HG03196 (cell line): ENCODE measurements around the gene DNMT1.

Source experiments
- ATAC-seq: cut with Tn5 transposase; IDR thresholded peaks from one replicate; pipeline ENCODE4 v1.9.1; 2021; ENCODE audit not compliant: unreplicated experiment

DNMT1 gene

DNA sequence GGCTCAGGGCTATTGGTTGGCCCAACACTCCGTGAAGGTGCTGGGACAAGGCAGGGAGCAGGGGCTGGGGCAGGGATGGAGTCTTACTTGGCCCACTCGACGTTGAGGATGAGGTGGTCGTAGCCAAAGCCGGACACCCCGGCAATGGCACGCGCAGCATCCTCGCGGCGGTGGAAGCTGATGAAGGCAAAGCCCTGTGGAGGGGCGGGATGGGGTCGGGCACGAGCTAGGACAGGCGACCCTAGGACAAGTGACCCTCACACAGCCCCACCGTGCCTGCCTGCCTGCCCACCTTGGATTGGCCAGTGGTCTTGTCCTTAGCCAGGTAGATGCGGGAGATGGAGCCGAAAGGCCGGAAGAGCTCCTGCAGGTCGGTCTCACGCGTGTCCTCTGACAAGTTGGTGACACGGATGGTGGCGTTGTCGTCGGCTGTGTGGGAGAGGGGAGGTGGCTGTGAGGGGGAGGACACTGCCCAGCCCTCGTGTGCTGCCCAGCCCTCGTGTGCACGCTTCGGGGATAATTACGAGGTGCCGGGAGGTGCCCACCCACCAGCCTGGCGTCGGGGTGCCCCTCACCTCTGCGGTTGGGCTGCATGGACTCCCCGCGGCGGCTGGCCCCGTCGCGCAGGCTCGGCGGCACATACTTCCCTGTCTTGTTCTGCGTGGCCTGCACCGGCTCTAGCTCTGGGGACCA lies 79.2 kb downstream of the DNMT1 start:
- no peak for ATAC-seq

DNA sequence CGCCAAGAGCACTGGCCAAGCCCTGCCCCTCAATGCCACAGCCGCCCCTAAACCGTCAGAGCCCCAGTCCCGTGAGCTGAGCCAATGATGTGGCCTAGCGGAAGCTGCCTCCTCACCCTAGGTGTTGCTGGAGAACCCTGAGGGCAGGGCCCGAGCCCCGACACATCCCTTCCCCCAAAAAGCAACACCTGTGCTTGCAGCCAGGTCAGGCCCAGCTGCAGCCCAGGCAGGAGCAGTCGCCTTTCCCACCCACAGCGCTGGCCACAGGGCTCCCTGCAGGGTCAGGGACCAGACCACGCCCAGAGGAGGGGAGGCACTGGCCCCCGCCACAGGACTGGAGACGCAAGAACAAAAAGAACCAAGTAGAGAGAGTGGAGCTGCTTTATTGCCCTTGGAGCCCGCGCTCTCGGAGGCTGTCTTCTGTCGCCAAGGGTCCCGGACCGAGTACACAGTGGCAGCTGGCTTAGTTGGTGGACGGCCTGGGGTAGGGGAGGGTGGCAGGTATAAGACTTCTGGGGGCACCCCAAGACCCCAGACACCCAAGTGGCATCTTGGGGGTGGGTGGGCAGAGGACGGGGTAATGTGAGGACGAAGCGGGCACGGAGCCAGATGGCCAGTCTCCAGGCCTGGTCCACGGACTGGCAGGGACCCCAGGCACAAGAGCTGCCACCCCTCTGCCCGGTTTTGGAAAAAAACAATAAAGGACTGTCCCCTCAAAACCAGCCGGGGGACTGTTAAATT lies 79.9 kb downstream of the DNMT1 start:
- no peak for ATAC-seq

DNA sequence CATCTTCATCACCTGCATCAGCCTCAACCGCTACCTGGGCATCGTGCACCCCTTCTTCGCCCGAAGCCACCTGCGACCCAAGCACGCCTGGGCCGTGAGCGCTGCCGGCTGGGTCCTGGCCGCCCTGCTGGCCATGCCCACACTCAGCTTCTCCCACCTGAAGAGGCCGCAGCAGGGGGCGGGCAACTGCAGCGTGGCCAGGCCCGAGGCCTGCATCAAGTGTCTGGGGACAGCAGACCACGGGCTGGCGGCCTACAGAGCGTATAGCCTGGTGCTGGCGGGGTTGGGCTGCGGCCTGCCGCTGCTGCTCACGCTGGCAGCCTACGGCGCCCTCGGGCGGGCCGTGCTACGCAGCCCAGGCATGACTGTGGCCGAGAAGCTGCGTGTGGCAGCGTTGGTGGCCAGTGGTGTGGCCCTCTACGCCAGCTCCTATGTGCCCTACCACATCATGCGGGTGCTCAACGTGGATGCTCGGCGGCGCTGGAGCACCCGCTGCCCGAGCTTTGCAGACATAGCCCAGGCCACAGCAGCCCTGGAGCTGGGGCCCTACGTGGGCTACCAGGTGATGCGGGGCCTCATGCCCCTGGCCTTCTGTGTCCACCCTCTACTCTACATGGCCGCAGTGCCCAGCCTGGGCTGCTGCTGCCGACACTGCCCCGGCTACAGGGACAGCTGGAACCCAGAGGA lies 80.6 kb downstream of the DNMT1 start:
- no peak for ATAC-seq

DNA sequence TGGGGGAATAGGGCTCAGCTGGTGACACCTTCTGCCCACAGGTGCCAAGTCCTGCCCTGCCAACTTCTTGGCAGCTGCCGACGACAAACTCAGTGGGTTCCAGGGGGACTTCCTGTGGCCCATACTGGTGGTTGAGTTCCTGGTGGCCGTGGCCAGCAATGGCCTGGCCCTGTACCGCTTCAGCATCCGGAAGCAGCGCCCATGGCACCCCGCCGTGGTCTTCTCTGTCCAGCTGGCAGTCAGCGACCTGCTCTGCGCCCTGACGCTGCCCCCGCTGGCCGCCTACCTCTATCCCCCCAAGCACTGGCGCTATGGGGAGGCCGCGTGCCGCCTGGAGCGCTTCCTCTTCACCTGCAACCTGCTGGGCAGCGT lies 81.2 kb downstream of the DNMT1 start:
- ATAC-seq: no peak

DNA sequence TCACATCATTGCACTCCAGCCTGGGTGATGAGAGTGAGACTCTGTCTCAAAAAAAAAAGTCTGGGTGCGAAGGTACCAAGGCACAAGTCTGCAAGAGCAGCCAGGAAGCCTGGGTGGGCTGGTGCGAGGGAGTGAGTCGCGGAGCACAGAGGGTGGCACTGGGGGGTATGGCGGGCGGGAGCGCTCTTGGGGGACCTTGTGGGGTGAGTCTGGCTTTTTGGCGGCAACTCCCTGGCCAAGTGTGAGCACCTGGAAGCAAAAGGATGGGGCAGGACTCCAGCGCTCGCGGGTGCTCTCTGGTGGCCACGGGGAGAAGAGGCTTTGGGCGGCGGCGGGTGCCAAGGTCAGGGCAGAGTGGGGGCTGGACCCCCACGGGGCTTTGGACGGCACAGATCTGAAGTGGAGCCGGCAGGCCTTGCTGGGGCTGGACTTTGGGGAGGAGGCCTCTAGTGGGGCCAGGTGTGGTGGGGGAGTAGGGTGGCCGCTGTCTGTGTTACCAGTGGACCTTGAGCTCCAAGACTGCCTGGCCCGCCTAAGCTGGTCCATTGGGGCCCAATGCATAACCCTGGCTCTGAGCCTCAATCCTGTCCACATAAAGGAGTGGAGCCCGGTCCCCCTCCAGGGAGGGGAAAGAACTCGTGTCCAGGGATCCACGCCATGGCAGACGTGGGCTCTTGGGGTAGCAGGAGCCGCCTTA lies 81.7 kb downstream of the DNMT1 start:
- no peak for ATAC-seq

DNA sequence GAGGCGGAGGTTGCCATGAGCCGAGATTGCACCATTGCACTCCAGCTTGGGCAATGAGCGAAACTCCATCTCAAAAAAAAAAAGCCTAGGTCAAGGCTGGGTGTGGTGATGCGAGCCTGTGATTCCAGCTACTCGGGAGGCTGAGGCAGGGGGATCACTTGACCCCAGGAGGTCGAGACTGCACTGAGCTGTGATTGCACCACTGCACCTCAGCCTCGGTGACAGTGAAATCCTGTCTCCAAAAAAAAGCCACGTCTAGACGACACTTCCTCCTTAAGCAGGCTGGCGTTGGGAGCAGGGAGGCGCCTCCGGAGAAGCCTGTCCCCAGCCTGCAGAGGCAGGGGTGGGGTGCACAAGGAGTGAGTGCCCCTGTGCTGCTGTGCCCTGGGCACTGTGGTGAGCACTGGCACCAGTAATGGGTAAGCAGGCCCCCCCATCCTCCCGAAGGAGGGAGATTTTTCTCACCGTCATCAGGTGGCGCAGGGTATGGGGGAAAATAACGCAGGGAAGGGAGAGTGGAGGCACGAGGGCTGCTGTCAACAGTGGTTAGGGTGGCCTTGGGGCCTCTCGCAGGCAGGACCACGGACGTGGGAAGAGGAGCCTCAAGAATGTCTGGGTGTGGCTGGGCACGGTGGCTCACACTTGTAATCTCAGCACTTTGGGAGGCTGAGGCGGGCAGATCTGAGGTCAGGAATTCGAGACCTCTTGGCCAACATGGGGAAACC lies 82.6 kb downstream of the DNMT1 start:
- no peak for ATAC-seq

DNA sequence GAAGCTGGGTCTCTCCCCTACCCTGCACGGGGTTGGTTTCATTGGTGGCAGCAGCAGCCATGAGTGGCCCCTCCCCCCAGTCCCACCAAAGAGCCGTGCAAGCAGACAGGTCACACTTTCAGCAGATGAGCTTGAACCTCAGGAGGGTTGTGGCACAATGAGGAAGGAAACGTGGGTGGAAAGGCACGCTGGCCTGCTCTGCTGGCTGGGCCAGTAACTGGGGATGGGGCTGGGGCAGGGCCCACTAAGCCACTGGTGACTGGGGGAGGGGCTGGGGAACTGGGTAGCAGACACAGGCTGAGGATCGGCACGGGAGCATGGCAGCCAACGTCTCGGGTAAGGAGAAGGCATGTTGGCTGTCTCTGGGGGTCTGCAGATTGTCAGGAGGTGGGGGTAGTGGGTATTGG lies 83.3 kb downstream of the DNMT1 start, which contains the start of gene P2RY11:
TSS of gene P2RY11 (plus strand) at position 289 of the 407 bp plus-strand sequence. CDS start at position 318, 29 bp downstream.
- ATAC-seq: no peak

DNA sequence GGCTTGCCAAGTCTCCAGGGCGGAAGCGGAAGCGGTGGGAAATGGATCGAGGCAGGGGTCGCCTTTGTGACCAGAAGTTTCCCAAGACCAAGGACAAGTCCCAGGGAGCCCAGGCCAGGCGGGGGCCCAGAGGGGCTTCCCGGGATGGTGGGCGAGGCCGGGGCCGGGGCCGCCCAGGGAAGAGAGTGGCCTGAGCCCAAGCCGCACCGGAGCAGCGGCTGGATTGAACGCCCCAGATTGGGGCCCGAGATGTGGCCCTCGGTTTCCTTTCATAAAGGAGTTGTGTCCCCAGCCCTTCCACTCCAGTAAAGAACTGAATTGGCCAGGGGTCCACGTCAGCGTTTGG lies 83.8 kb downstream of the DNMT1 start:
- ATAC-seq: no peak

DNA sequence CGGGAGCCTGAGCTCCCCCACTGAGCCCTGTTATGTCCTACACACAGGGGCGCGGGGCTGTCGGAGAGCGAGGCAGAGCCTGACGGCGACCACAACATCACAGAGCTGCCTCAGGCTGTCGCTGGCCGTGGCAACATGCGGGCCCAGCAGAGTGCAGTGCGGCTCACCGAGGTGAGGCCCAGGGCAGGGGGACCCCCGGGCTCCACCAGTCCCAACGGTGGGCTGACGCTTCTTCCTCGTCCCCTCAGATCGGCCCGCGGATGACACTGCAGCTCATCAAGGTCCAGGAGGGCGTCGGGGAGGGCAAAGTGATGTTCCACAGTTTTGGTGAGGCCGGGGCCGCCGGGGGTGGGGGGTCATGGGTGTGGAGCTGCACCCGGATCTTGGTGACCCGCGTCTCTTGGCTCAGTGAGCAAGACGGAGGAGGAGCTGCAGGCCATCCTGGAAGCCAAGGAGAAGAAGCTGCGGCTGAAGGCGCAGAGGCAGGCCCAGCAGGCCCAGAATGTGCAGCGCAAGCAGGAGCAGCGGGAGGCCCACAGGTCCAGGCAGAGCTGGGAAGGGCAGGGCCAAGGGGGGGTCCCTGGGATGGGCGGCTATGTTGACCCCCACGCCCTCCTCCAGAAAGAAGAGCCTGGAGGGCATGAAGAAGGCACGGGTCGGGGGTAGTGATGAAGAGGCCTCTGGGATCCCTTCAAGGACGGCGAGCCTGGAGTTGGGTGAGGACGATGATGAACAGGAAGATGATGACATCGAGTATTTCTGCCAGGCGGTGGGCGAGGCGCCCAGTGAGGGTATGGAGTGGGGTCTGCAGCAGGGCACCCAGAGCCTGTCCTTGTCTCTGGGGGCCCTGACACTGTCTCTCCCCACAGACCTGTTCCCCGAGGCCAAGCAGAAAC lies 84.4 kb downstream of the DNMT1 start:
- no peak for ATAC-seq

DNA sequence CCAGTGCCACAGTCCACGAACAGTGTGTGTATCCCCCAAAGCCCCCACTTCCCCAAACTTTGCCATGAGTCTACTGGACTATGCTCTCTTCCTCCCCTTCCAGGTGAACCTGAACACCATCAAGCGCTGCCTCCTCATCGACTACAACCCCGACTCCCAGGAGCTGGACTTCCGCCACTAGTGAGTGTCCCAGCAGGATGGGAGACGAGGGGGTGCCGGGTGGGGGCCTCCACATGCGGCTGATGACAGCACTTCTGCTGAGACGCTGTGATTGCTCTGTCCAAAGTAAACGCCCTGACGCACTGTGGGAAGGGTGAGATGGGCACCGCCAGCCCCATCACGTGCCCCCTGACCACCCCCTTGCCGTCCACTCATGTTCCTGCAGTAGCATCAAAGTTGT lies 85.2 kb downstream of the DNMT1 start:
- no peak for ATAC-seq

DNA sequence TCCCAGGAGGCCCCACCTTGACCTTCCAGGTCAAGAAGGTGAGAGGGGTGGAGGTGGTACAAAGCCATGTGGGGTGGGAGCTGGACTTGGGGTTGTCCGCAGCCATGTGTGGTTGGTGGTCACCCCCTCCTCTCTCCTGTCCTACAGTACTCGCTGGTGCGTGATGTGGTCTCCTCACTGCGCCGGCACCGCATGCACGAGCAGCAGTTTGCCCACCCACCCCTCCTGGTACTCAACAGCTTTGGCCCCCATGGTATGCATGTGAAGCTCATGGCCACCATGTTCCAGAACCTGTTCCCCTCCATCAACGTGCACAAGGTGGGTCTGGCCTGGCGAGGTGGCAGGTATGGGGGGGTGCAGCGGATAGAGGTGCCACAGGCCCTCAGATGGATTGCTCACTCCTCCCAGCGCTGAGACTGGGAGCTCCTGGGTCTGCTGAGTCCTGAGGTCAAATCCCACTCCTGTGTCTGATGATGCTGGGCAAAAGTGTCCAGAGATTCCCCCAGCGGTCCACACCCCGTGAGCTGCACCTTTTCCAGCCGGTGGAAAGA lies 86.9 kb downstream of the DNMT1 start:
- no peak for ATAC-seq

DNA sequence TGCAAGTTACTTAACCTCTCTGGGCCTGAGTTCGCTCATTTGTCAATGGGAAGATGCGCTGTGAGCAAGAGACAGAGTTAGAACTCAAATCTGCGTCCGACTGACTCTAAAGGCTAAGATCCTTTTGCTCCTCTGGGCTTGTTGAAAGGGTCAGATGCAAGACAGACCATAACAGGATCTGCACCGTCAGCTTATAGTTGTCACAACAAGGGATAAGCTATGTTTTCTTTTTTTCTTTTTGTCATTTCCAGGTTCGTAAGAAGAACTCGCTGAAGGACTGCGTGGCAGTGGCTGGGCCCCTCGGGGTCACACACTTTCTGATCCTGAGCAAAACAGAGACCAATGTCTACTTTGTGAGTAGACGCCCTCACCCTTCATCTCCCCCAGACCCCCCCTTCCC lies 87.5 kb downstream of the DNMT1 start:
- ATAC-seq: no peak

DNA sequence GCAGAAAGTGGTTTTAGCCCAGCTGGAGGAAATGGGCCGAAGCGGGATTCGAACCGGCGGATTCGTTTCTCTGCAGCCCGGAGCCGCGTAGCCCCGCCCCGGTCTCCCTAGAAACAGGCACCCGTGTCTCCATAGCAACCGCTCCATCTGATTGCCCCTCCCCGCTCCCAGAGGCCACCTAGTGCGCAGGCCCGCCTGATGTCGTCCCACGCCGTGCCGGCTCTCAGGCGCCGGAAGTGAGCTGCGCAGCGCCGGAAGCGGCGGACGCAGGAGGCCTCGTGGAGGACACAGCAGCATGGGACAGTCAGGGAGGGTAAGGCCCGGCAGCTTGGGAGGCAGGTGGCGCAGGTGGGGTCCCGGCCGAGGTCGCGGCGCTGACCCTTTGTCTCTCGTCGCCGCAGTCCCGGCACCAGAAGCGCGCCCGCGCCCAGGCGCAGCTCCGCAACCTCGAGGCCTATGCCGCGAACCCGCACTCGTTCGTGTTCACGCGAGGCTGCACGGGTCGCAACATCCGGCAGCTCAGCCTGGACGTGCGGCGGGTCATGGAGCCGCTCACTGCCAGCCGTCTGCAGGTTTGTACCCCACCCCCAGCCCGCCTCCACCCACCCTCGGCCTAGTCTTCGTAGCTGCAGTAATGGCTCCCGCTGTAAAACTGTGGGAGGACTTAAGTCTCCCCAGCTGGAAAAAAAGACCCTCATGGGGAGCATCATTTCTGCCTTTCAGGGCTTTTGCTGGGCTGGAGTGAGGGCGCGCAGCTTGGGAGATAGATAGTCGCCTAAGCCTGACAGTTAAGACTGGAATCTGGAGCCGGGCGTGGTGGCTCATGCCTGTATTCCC lies 88.4 kb downstream of the DNMT1 start, which contains the start of gene PPAN:
TSS of gene PPAN (plus strand) at position 263 of the 837 bp plus-strand sequence. CDS start at position 296, 33 bp downstream.
- peak; percentile 50 for ATAC-seq

DNA sequence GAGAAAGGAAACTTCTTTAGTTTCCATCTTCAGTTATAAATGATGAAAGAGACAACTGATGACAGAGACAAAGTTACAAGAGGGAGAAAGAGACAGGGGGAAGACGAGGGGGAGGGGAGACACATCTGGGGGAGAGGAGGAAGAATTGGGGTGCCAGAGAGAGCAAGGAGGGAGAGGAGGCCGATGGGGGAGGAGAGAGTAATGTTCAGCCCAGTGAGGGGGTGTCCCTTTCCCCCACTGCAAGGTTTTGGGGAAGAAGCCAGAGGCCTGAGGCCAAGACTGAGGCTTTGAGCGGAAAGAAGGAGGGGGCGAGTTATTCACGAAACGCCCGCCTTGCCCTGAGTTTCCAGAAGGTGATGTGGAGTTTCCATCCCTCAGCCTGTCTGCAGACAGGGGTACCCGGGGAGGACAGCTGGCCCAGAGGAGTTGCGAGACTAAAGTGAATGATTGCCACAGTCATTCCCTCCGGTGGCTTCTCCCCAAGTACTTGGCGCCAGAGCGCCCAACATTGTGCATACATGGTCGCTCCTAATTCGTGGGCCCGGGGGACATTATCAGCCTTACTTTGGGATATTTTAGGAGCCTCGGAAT lies 89.1 kb downstream of the DNMT1 start:
- ATAC-seq: peak; percentile 21

DNA sequence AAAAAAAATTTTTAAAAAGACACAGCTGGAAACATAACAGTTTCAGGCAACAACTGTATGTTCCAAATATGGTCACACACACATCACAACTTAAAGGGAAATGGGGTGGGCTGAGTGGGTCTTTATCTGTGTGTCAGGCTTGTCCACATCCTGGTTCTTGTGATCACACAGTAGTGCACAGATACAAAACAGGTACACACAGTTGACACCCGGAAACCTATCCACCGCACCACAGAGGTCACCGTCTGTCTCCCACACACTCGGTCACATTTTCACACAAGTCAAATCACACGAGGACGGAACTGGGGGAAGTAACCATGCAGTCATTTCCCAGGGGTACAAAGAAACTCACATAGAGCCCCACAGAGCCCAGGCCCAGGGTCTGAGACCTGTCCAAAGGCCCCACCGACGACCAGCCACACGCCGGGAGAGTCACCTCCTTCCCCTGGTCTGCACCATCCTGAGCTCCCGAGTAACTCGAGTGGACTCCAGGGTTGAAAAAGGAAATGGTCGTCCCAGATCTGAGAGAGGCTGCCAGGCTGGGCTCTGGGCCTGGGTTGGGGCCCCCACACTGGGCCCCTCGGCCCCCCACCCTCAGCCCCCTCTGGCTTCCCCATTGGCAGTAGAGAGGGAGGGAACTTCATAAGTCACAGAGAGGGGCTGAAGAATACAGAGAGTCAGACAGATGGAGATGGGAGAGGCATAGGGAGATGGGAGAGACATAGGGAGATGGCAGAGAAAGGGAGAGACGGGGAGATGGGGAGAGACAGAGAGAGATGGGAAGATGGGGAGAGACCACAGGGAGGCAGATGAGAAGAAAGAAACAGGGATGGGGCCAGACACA lies 89.9 kb downstream of the DNMT1 start:
- ATAC-seq: peak; percentile 41

DNA sequence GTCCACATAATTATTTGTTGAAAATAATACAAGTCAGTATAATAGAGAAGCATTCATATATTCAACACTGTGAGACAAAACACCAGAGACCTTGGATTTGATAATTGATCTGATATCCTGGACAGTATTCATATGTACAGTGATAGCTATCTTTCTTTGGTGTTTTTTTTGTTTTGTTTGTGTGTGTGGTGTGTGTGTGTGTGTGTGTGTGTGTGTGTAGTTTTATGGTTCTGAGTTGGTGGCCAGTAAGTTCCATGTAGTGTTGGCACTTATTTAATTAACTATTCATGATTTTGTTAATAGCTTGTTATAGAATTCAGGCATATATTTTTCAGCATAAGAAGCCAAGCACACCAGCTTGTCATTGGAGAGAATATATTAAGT lies 90.6 kb downstream of the DNMT1 start:
- no peak for ATAC-seq

DNA sequence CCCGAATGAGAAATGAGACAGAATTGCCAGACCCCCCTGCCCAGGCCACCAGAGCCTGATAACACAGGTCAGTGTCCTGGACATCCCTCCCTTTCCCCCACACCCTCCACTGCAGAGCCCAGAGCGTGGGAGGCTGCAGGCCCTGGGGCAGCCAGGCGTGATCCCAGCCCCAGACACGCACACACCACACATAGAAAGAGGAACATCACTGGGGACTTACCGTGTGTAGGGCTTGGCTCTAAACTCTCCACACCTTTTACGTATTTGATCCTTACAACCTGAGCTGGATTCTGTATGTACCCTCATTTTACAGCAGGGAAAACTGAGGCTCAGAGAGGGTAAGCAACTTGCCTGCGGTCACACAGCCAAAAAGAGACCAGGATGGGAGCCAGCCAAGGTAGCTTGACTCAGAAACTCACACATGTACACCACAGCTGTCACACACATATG lies 91.9 kb downstream of the DNMT1 start:
- ATAC-seq: no peak
